Right lung (tissue), 5 donors: Measurements from ENCODE around the gene KCNJ1. TPM values are rescaled to one million over a fixed set of nuclear protein-coding genes. Genes with fewer than 3 reads are reported as not detected.

Experiments
- DNase-seq, 2 donors: peaks; one replicate each; pipeline ENCODE4 v3.0.0-alpha.2; 2013
- polyA plus RNA-seq, 5 donors: library from polyadenylated mRNA; unstranded; fragments of 120-200 nt; gene quantifications; one replicate each; pipeline versions ENCODE4 v1.2.1 to v1.2.3, GENCODE V29; 2013; ENCODE audit warnings: inconsistent platforms in 1 of 5, low replicate concordance in 1 of 5; ENCODE audit not compliant: insufficient read length in 5 of 5, insufficient read depth in 1 of 5

KCNJ1 gene
- polyA plus RNA-seq, 5 donors, result 0.09 to 0.57 (median 0.11) TPM; not detected in 1

- DNase-seq, result peak; percentile 24 to 30
These were observed 14.6 kb downstream of the KCNJ1 start for GRCh38 chr11:128852327-128853023.

DNA sequence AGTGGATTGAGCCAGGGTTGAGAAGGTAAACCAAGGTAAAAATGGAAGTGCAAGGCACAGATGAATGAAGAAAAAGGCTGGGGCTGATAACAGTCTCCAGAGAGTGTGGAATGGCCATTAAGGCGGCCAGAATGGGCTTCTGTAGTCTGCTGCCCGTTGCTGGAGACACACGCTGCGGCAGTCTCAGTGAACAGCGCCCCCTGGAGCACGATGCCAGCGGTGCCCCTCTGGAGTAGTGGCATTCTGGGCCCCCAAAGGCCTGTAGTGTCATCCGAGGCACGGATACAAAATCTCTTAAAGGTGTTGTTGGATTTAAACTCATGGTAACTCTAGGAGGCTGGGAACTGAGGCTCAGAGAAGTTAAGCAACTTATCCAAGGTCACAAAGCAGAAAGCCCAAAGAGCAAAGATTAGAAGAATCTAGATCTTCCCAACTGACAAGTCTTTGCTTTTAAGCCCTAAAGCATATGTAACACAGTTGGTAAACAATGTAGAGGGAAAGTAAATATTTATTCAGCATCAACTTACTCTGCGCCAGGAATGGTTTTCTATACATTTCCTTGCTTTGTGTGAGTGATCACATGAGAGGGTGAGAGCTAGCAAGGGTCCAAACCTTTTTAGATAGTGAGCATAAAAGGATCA is 18.2 kb downstream of the KCNJ1 start:
- no peak for DNase-seq

DNA sequence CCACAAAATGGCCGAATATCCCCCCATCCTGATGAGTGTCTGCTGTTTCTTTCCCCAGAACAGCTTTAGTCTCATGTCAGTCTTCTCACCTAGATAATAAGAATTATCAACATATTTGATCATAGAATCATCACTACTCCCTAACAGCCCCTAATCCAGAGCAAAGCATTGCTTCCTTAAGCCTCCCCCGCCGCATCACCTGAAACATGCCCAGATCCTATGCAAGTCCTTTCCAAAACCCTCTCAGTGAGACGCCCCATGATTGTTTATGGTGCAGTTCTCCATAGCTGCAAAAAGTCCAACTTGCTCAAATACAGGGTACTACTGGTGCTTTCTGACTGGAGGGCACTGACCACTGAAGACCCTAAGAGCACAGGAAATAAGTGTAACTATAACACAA is 20.1 kb downstream of the KCNJ1 start:
- DNase-seq, result no peak

- no peak for DNase-seq
These were observed 21.7 kb downstream of the KCNJ1 start for GRCh38 chr11:128845334-128845780.

DNA sequence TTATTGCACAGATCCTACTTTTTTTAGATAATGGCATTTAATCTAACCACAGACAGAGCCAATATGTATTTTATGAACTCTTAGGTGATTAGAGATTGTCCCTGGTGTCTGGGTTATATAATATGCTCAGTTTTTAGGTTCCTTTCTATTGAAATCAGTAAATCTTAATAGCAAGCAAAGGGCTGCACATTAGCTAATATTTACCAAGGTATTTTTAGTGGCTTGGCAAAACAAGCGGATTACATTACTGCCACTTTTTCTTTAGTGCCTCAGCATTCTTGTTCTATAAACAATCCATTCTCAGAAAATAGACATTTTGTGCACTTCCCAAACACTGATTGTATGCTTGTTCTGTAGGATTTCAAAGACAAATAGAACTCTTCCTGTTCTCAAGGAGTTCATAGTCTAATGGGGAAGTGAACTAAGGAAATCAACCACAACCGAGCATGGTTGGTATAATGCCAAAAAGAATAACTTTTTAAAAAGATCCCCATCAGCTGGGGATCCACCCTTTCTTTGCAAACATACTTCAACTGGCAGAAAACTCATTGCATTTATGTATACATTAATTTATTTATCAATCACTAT is 23.8 kb downstream of the KCNJ1 start:
- DNase-seq, result no peak

DNA sequence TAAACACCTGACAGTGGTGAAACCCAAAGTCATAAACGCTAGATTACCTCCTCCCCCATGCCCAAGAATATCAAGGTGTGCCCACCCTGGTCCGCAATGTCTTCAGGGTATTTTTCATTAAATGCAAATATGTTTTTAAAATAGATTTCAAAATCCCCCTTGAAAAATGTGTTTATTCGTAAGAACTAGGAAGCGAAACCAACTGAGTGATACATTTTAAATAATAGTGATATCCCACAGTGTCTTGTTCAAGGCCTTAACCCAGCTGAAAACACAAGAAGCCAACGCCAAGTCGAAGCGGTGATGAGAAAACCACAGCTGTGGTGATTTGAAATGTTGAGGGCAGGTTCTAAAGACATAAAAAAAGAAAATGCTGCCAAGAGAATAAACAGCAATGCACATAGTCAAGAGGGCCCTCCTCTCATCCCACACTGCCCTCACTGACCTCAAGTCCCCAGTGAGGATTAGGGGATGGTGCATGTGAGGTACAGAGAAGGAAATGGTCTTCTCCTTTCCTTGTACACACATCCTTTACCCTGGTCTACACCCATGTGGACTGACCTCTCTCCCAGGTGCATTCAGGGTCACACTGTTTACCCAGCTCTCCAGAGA is 25.5 kb downstream of the KCNJ1 start:
- DNase-seq, result no peak

GRCh38 chr11:128840783-128841182 is 26.3 kb downstream of the KCNJ1 start:
- DNase-seq, result no peak

- DNase-seq, result no peak
These were observed 27.0 kb downstream of the KCNJ1 start for GRCh38 chr11:128840137-128840536.

GRCh38 chr11:128839081-128839480 is 28.0 kb downstream of the KCNJ1 start:
- no peak for DNase-seq

- DNase-seq, result no peak
These were observed 29.5 kb downstream of the KCNJ1 start for GRCh38 chr11:128837627-128838026.

GRCh38 chr11:128835741-128836430 is 31.2 kb downstream of the KCNJ1 start:
- peak; percentile 84 to 86 for DNase-seq

DNA sequence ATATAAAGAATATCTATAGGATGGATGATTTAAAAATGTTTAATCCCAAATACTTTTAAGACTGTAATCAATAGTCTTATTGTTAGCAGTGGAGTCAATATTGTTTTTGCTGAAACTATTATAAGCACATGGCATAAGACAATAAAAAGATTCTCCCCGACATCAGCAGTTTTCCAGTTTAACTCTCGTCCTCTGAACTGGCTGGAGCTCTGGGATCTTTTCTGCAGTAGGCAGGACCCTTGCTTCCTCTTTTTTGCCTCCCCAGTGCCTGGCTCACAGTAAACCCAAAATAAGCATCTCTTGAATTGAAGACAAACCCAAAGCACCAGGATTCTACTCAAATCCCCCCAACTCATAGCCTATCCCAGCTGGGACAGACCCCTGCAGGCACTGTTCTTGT is 32.9 kb downstream of the KCNJ1 start:
- no peak for DNase-seq

DNA sequence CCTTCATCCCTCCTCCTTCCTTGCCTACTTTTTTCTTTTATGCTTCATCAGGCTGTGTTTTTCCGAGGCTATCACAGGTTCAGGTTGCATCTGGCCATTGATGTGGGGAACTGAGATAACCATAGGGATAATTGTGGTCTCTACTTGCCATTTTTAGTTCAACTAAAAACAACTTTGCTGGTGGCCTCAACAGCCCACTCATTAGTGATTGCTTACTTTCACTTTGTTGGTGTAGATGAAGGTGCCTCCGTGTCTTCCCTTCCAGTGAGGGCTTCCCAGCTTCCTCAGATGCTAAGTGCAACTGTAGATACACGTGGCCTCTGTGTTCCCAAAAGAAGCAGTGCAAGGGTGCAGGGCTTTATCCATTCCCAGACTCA is 35.0 kb downstream of the KCNJ1 start:
- DNase-seq, result no peak

GRCh38 chr11:128831174-128832120 is 35.6 kb downstream of the KCNJ1 start:
- peak; percentile 73 to 78 for DNase-seq

DNA sequence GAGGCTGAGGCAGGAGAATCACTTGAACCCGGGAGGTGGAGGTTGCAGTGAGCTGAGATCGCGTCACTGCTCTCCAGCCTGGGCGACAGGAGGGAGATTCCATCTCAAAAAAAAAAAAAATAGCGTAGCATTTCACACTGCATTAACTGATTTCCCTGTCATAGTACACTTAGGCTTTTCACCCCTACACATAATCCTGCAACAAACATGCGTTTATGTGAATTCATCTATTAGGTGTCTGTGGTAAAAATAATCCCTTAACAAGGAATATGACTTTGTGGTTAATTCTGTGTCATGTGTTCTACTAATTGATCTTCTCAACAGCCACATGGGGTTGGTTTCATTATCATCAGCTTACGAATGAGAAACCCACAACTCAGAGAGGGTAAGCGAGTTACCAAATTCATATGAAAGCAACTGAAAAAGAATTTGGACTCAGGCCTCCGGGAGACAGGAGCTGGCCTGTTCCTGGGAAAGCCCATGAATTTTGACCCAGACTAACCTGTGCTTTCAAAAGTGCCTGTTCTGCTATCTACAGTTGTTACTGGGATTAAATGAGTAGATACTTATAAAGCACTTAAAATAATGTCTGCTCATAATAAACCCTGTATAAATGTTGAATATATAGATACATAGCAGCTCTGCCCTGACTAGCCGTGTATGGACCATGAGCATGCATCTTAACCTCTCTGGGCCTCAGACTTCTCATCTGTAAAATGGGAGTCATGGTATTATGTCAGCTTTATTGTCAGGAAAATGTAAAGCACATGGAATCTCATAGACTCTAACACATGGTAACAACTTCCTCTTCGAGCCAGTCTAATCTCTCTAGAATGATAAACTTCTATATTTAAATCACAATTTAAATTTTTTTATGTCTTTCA is 36.6 kb downstream of the KCNJ1 start:
- DNase-seq, result no peak

GRCh38 chr11:128828350-128828749 is 38.7 kb downstream of the KCNJ1 start:
- DNase-seq, result no peak

DNA sequence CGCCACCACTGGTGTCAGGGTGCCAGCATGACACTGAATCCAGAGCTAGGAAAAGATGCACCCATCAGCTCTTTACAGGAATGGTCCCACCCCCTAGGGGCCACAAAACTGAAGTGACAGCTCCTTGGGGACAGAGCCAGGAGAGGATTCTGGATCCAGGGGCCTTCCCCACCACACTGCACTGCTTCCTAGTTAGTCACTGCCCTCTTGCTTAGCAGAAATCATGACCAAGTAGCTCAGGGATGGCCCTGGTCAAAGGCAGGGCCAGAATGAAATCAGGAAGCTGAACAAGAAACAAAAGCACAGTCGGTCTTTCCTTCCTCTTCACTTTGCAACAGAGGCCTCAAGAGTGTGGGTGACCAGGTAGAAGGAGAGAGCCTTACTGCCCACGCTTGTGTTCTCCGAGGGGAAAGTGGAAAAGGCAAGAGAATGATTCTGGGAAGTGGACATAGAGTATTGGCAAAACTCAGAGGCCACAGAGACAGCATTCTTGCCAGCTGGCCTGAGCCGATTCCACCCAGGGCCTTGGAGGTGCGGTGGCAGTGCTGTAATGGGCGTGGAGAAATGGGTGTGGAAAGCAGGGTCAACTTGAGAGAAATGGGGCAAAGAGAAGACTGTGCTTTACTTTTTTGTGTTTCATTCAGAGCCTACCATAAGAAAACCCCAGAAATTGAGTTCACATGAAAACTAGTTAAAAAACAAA is 39.8 kb downstream of the KCNJ1 start:
- no peak for DNase-seq

- DNase-seq, result no peak
These were observed 41.9 kb downstream of the KCNJ1 start for GRCh38 chr11:128825050-128825784.
